H1 (cell line): ENCODE data around the gene MREG. TPM values are rescaled to one million over a fixed set of nuclear protein-coding genes. Genes with fewer than 3 reads are reported as not detected.

Experiments used
- BCL11A ChIP-seq, 2 experiments: IDR thresholded peaks; one replicate each; pipeline ENCODE4 v1.6.1; 2011; ENCODE audit warnings: low read depth in 2 of 2, low read length in 2 of 2, mild to moderate bottlenecking in 2 of 2
- CBX8 ChIP-seq: fragments of 300-800, 300-1000 bp; sonication (generic); IDR thresholded peaks from 2 replicates; pipeline ENCODE4 v1.7.1; 2016; ENCODE audit warnings: low read depth, low read length, borderline replicate concordance
- EGR1 ChIP-seq: IDR thresholded peaks from 2 replicates; pipeline ENCODE4 v1.6.1; 2011; ENCODE audit warnings: low read depth, low read length, borderline replicate concordance
- NRF1 ChIP-seq: IDR thresholded peaks from 2 replicates; pipeline ENCODE4 v1.6.1; 2011; ENCODE audit warnings: mild to moderate bottlenecking, low read depth, low read length, improper control_type of control experiment
- POLR2A ChIP-seq, 2 experiments: IDR thresholded peaks; 1 replicate in 1 of 2; 2 replicates in 1 of 2; pipeline ENCODE4 v1.6.1; 2011; ENCODE audit warnings: low read depth in 2 of 2, low read length in 2 of 2, mild to moderate bottlenecking in 2 of 2; ENCODE audit errors: control extremely low read depth in 1 of 2
- POU5F1 ChIP-seq: IDR thresholded peaks from 2 replicates; pipeline ENCODE4 v1.6.1; 2011; ENCODE audit warnings: low read depth, mild to moderate bottlenecking, low read length, moderate library complexity
- RXRA ChIP-seq: IDR thresholded peaks from 2 replicates; pipeline ENCODE4 v1.6.1; 2011; ENCODE audit warnings: low read depth, mild to moderate bottlenecking, low read length, moderate library complexity; ENCODE audit not compliant: insufficient read depth
- SIRT6 ChIP-seq: IDR thresholded peaks from one replicate; pipeline ENCODE4 v1.7.1; 2012; ENCODE audit warnings: low read length, inconsistent platforms
- TEAD4 ChIP-seq: IDR thresholded peaks from 2 replicates; pipeline ENCODE4 v1.6.1; 2012; ENCODE audit warnings: low read depth, low read length, inconsistent platforms, mixed read lengths
- polyA plus RNA-seq, 7 experiments: library from polyadenylated mRNA; depleted of rRNA in 3 of 7; stranded (reverse) in 5 of 7; unstranded in 2 of 7; fragments of >200 nt in 5 of 7; fragments of 200-250 nt in 2 of 7; gene quantifications; 1 replicate in 5 of 7; 2 replicates in 1 of 7; 4 replicates in 1 of 7; pipeline versions ENCODE4 v1.2.1 to v1.2.3, GENCODE V29; 2011 to 2013; ENCODE audit warnings: missing spikeins in 2 of 7, mixed read lengths in 2 of 7
- total RNA-seq: library from RNA; stranded (reverse); fragmentation: NEBNext Ultra II Directional; extraction: Animal tissue kit (Norgen Biotek cat#: 25700); gene quantifications from 2 replicates; pipeline ENCODE4 v1.2.1, GENCODE V29; 2021

Gene MREG
- total and polyA plus RNA-seq, 2 of the 8 experiments (the other 6 are each of a cell fraction or from before 2014, with no cell fraction given), result 7.5 to 31.9 TPM

- TF ChIP-seq TEAD4 (no peak), RXRA (no peak), NRF1 (no peak), EGR1 (no peak), POLR2A (IDR thresholded peaks at IDR 0.05; ENCODE audit: control extremely low read depth in 1 of 2, low read depth in 2 of 2, low read length in 2 of 2) (no peak), POU5F1 (no peak), SIRT6 (no peak), CBX8 (no peak), BCL11A (IDR thresholded peaks at IDR 0.05; ENCODE audit: low read depth in 2 of 2, low read length in 2 of 2) (no peak)
- TF ChIP-seq, all 59 proteins: peak for 0
Measured at GRCh38 chr2:215973954-215974699, 39.2 kb downstream of the MREG start (continued).
